GM08714 (cell line): ENCODE measurements around the gene COQ5.
A peak's percentile ranks its signal among the peaks of the same experiment; 100 is the strongest.

Source experiments
- H3K4me3 ChIP-seq: fragments of 200-500 bp; sonication (Bioruptor generic); 2 replicates; pipeline ENCODE4 v1.5.1; 2014; ENCODE audit warnings: mild to moderate bottlenecking, low read length, inconsistent platforms
- ZNF274 ChIP-seq: IDR thresholded peaks from 2 replicates; pipeline ENCODE4 v1.6.1; 2012; ENCODE audit warnings: mild to moderate bottlenecking, low read depth, low read length

The COQ5 gene, protein sequence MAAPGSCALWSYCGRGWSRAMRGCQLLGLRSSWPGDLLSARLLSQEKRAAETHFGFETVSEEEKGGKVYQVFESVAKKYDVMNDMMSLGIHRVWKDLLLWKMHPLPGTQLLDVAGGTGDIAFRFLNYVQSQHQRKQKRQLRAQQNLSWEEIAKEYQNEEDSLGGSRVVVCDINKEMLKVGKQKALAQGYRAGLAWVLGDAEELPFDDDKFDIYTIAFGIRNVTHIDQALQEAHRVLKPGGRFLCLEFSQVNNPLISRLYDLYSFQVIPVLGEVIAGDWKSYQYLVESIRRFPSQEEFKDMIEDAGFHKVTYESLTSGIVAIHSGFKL

DNA sequence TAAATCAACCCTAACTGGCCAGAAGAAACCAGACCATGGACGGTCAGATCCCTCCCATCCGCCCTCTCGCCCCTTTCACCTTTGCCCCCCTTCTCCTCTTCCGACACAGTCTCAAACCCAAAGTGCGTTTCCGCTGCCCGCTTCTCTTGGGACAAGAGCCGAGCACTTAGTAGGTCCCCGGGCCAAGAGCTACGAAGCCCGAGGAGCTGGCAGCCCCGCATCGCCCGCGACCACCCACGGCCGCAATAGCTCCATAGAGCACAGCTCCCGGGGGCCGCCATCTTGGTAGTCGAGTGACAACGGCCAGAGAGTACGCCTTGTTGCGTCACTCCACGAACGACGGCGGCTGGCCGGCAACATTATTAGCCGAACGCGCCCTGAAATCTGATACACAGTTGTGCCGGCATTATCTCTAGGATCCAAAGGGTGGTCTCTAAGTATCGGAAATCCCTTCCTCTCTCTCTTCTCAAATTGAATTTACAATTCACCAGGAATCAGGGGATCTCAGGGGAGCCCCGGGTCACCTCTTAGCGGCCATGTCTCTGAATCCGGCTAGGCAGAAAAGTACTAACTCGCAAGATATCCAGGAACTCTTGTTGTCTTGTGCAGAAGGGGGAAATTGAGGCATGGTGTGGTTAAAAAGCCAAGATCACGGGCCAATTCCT is at the start of gene COQ5:
COQ5 (minus strand) TSS at position 298 of the 665 bp plus-strand sequence; CDS start at position 281, 17 bp downstream.
- peak within 1 kb of the TSS; percentile 91 for H3K4me3 ChIP-seq
- no peak for TF ChIP-seq ZNF274

DNA sequence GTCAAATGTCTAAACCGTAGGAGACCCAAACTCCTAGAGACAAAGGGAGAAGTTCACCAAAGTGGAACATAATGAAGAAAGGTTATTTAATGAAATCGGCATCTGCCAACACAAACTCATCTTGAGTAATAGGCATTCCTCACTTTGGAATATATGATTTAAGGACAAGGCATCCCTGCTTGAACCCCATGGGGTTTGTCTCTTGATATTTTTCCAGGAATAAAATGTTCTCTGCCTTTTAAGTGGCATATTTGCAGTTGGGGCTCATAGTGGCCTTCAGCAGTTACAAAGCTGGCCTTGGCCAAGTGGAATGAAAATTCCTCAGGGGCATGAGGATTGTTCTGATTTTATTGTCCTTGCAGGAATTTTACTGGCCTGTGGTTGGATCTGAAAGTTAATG is 45.1 kb upstream of the COQ5 start:
- no peak overlapping the region for H3K4me3 ChIP-seq
- TF ChIP-seq ZNF274, result no peak

DNA sequence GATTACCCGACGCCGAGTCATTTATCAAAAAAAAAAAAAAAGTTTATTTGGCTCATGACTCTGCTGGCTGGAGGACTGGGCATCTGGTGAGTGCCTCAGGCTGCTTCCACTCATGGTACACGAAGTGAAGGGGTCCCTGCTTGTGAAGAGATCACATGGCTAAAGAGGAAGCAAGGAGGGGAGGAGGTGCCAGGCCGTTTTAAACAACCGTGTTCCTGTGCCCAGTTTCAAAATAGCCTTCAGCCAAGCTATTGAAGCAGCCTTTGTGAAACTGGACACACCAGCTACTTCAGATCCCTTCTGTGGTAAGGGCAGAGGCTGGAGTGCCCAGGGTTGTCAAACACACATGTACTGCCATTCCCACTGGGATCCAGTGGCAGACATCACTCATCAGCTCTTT is 44.6 kb upstream of the COQ5 start:
- no peak overlapping the region for H3K4me3 ChIP-seq
- no peak for TF ChIP-seq ZNF274

DNA sequence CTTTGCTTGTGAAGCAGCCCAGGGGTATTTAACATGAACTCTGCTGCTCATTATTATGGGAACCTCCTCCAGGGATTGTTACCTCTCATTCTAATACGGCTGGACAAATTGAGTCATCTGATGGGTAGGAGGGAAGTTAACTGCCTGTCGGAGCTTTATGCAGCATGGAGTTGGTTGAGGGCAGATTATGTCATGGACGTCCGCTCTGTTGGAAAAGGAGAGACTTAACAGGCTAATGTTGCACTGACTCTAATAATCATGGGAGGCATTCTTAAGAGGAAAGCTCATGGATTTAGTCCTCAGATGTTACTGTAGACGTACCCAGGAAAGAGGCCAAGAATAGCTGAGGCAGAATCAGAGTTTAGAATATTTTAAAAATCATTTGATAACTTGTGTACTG is 42.3 kb upstream of the COQ5 start:
- H3K4me3 ChIP-seq, result no peak overlapping the region
- no peak for TF ChIP-seq ZNF274

DNA sequence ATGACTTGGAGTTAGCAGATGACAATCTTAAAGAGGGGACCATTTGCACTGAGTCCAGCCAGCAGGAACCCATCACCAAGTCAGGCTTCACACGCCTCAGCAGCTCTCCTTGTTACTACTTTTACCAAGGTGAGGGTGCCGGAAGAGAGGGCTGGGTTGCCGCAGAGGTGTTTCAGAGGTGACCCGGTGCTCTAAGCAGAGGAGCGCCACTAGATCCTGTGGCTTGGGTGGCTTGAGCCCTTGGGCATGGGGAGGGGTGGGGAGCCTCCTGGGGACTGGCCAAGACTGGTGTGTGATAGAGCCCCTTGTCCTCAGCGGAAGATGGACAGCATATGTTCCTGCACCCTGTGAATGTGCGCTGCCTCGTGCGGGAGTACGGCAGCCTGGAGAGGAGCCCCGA is 34.5 kb upstream of the COQ5 start:
- no peak overlapping the region for H3K4me3 ChIP-seq

DNA sequence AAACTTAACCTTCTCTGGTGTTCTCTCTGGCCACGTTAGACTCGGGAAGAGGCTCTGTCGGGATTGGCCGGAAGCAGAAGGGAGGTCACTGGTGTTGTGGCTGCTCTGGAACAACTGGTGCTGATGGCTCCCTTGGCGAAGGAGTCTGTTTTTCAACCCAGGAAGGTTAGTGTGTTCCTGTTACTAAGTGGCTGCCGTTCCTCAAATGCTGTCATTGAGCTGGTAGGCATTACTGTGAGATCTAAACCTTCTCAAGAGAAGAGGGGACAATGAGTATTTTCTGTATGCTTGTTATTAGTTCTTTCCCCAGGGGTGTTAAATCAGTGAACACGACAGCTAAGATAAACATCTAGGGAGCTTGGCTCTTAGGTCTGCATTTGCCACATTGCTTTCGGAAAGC is 33.9 kb upstream of the COQ5 start:
- no peak for TF ChIP-seq ZNF274

More for the DNA sequence above, 34.5 kb upstream of the COQ5 start:
- TF ChIP-seq ZNF274, result no peak

DNA sequence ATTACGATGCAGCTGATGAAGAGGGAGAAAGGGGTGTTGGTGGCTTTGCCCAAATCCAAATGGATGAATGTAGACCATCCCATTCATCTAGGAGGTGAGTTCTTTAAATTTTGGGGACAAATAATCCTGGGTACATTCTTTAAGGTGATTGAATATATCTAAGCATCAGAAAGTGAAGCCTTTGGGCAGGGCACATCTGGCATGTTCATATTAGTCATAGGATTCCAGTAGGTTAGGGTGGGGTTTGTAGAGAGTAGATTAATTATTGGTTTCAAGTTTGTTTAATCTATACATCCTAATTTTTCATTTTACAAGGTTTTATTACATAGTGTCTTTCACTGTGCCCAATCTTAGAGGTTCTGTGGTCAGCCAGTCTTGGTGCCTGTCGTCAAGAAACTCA is 28.6 kb upstream of the COQ5 start:
- no peak for TF ChIP-seq ZNF274
- H3K4me3 ChIP-seq, result no peak overlapping the region

More for the DNA sequence above, 33.9 kb upstream of the COQ5 start:
- no peak overlapping the region for H3K4me3 ChIP-seq

DNA sequence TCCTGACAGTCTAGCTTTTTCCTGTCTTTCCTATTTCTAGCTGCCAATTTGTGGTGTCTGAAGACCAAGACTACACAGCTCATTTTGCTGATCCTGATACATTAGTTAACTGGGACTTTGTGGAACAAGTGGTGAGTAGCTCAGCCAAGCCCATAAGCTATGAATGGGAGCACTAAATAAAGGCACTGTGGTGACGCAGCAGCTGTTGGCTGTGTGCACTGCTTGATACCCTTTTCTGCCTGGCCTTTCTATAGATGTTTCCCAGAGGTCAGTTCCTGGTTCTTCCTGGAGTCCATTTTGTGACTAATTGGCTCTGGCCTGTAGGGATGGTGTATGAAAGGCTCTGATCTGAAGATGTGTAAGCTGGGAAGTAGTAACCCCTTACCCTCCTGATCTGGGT is 25.7 kb upstream of the COQ5 start:
- no peak for TF ChIP-seq ZNF274
- H3K4me3 ChIP-seq, result no peak overlapping the region

DNA sequence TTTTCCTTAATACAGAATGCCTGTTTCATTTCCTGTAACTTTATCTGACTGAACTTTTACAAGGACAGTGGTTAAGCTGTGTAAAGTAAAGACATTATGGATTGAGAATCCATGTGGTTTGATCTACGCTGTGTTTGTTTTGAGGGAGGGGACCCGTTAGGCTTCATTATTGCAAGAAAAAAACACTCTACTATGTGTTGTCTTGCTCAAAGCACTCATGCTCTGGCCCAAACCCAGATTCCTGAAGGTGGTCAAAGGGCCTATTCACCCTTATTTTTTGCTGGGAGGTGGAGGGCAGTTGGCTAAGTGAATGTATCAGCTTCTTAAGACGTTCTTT is 17.1 kb upstream of the COQ5 start:
- no peak overlapping the region for H3K4me3 ChIP-seq
- TF ChIP-seq ZNF274, result no peak

DNA sequence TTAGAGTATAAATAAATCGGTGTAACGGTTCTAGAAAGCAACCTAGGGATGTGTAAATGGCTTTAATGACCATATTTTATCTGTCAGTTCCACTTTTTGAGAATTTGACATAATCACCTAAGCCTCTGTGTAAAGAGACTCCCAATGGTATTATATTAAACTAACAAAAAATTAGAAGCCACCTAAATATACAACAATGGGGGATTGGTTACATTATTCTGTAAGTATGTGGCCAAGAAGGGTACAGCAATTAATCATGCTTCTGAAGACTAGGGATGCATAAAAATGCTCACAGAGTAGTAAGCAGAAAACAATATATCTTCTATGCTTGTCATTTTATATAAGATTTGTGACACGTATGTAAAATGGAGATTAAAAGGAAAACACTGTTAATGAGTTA is 15.7 kb upstream of the COQ5 start:
- TF ChIP-seq ZNF274, result no peak
- no peak overlapping the region for H3K4me3 ChIP-seq

DNA sequence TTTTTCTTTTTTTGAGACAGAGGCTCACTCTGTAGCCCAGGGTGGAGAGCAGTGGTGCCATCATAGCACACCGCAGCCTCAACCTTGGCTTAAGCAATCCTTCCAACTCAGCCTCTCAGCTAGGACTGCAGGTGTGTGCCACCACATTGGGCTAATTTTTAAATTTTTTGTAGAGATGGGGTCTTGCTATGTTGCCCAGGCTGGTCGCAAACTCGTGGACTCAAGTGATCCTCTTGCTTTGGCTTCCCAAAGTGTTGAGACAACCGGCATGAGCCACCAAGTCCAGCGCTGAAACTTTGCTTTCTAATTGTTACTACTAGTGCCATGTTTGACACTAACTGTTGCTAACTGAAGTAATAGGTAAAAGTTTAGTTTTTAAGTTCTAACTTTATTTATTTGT is 13.2 kb upstream of the COQ5 start:
- TF ChIP-seq ZNF274, result no peak
- H3K4me3 ChIP-seq, result no peak overlapping the region

DNA sequence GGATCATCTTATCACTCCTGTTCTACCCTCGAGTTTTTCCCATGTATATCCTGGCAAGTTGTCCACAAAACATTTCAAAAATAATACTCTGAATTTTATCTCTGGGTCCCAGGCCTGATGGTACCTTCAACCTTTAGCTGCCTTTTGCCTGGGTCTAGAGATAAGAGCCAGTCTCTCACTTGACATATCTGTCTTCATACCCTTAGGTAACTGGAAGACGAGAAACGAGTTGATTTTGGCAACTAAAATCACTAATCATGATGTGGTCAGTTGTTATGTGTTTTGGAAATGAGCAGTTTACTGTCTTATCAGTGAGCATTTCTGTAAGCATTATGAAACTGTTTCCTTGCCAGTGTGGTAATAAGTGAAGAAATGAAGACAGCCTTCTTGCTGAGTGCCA is 11.5 kb upstream of the COQ5 start:
- no peak overlapping the region for H3K4me3 ChIP-seq
- no peak for TF ChIP-seq ZNF274

DNA sequence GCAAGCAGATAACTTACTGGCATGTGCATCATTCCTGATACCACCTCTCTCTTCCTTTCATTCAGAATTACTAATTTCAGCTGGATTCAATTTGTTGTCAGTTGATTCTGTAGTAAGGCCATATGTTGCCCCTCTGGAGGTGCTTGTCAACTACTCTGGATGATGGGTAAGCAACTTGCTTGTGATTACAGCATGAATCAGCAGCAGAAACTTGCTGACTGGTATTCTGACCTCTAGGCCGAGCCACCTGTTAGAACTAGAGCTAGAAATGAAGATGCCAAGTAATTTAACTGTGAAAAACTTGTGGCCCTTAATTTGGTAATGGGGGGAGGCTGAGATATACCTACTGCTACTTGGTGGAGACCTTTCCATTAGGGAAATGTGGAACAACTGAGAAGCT is 10.3 kb upstream of the COQ5 start:
- no peak for TF ChIP-seq ZNF274

DNA sequence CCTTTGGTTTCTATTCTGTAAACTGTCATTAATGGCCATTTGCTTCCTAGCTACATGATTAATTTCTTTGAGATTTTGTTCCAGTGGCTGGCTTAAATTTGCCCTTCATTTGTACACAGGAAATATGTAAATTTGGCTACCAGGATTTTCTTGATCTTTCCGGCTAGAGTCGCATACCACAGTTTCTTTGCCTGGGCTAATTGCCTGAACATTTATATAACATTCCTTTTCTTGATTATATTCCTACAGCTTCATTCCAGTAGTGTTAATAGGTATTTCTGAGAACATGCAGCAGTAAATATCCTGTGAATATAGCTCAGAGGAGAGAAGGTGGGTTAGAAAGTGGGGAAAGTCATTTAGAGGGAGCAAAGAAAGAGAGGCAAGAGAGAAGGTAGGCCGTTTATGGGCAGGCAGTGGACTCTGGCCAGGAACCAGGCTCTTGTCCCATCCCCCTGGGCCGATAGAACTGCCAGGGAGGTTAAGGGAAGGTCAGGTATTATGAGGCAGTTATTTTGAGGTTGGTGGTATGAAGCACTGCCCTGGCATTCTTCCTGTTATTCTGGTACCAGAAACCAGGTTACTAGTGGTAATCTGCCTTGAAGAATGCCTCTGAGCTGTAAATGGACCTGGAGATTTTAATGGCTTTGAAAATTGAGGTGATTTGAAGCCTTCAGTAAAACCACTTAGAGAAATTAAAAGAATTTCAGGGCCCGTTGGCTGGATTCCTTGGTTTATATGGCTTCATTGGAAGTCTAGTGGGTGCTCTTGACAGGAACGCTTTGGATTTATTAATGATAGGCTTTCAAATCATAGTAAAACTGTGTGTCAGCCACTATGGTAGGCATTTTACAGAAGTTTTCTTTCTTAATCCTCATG is 9.6 kb upstream of the COQ5 start:
- no peak for TF ChIP-seq ZNF274
- peak overlapping the region; percentile 6; the same call in 1 of the 2 replicates for H3K4me3 ChIP-seq

More for the DNA sequence above, 10.3 kb upstream of the COQ5 start:
- H3K4me3 ChIP-seq, result no peak overlapping the region

DNA sequence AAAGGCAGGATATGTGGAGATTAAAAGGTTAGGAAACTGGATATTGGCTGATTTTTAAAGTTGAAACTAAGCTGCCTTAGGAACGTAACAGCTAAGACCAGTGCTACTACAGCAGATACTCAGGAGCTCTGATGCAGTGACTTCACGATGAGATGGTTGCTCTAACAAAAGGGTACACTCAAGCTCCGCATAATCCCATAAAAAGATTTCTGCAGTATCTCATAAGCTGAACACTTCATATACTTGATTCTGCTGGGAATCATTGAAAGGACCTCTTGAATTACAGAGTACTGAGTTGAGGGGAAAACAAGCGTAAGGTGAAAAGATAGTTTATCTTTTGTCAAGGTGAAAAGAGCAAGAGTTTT is 8.9 kb upstream of the COQ5 start:
- TF ChIP-seq ZNF274, result no peak

More for the DNA sequence above, 8.9 kb upstream of the COQ5 start:
- peak overlapping the region; percentile 16; the same call in 1 of the 2 replicates for H3K4me3 ChIP-seq
